CD4-positive, alpha-beta T cell treated with Interleukin-4 for 4 hours (primary cell): ENCODE measurements around the gene LENG8.

Source experiments
- DNase-seq: peaks from one replicate; pipeline ENCODE4 v3.0.0-alpha.2; 2020

Gene LENG8

DNA sequence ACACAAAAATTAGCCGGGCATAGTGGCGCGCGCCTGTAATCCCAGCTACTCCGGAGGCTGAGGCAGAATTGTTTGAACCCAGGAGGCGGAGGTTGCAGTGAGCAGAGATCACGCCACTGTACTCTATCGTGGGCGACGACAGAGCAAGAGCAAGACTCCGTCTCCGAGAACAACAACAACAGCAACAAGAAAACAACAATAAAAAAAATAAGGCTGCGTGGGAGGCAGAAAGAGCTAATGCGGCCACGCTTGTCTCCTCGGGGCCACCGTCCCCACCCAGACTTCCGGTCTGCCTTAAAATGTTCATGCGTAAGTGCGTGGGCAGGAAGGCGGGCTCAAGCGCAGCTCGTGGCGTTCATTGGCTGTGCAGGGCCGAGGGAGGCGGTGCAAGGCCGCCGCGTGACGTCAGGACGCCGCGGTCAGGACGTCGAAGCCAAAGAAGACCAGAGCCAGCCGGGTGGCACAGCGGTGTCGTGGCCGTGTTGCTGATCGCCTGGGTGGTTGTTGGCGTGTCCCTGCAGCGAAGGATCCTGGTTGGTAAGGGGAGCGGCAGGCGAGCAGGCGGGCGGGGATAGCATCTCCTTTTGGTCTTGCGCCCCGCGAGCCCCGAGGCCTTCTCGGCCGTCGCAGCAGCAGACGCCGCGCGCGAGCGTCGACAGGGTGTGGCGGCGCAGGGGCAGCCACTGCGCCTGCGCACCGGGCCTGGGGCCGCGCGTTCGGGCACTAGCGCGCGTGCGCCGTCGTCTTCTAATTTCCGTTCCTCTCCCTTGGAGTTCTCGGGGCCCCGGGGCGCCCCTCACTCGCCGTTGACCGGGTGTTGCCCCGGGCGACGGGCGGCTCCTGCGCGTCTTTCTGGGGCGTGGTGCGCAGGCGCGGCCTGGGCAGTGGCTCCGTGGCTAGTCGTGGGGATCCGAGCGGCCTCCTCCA, at the start of gene LENG8:
Gene LENG8 (plus strand): TSS at position 426 of the 927 bp plus-strand sequence. CDS start 2,146 bp downstream, outside the sequence.
- peak; percentile 98 for DNase-seq

- no peak for DNase-seq
Observed at GRCh38 chr19:54400913-54401312, 48.1 kb upstream of the LENG8 start.

GRCh38 chr19:54403054-54403453, 45.9 kb upstream of the LENG8 start:
- DNase-seq: no peak

DNA sequence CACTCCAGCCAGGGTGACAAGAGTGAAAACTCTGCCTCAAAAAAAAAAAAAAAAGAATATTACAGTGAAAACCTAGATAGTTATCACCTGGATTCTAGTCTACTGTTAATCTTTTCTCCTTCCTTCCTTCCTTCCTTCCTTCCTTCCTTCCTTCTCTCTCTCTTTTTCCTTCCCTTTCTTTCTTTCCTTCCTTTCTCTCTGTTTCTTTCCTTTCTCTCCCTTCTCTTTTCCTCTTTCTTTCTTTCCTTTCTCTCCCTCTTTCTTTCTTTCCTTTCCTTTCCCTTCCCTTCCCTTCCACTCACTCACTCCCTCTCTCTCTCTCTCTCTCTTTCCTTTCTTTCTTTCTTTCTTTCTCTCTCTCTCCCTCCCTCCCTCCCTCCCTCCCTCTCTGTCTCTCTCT, 43.4 kb upstream of the LENG8 start:
- DNase-seq: no peak

- no peak for DNase-seq
Observed at GRCh38 chr19:54407780-54408179, 41.2 kb upstream of the LENG8 start.

GRCh38 chr19:54408456-54409026, 40.5 kb upstream of the LENG8 start:
- no peak for DNase-seq

- no peak for DNase-seq
Observed at GRCh38 chr19:54411033-54411432, 38.0 kb upstream of the LENG8 start.

DNA sequence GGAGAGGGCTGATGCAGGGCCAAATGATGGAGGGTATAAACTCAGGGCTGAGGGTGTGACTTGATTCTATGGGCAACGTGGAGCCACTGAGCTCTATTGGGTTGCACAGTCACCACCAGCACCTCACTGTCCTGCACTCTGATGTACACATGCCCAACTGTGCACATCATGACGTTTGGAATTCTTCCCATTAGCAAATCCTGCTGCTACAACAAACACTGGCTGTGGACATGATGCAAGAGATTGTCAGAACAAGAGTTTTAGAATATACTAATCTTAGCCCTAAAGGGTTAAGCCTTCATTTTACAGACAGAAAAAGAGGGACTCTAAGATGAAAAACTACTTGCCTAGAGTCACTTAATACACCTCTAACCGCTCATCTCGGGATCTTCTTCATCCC, 36.1 kb upstream of the LENG8 start:
- DNase-seq: no peak

- no peak for DNase-seq
Observed at GRCh38 chr19:54414156-54414555, 34.8 kb upstream of the LENG8 start.

DNA sequence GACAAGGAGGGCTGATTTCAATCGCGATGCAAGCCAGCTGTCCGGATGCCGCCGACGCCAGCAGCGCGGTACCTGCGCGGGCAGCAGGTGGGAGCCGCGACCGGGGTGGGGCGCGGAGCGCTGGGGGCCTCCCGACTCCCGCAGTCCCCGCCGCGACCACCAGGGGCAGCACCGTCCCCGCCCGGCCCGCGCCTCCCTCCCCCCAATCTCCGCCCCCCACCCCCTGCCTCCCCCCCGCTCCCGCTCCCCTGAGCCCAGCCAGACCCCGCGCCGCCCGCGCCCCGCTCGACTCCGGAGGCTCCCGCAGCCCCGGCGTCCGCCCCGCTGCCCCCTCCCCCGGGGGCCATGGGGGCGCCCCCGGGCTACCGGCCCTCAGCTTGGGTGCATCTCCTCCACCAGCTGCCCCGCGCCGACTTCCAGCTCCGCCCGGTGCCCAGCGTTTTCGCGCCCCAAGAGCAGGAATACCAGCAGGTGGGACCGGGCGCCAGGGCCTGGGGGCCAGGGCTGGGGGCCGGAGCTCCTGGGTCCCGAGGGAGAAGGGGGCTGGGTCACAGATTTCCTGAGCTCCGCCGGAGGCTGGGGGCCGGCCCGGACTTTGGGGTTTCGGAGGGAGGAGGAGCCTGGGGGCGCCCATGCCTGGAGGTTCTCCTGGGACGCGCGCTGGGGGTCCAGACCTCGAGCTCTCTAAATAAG, 33.6 kb upstream of the LENG8 start, which contains the start of gene TTYH1:
Gene TTYH1 (plus strand): TSS at position 257 of the 693 bp plus-strand sequence. CDS start 89 bp downstream, at position 346.
- DNase-seq: no peak

GRCh38 chr19:54415901-54416673, 32.9 kb upstream of the LENG8 start:
- no peak for DNase-seq

DNA sequence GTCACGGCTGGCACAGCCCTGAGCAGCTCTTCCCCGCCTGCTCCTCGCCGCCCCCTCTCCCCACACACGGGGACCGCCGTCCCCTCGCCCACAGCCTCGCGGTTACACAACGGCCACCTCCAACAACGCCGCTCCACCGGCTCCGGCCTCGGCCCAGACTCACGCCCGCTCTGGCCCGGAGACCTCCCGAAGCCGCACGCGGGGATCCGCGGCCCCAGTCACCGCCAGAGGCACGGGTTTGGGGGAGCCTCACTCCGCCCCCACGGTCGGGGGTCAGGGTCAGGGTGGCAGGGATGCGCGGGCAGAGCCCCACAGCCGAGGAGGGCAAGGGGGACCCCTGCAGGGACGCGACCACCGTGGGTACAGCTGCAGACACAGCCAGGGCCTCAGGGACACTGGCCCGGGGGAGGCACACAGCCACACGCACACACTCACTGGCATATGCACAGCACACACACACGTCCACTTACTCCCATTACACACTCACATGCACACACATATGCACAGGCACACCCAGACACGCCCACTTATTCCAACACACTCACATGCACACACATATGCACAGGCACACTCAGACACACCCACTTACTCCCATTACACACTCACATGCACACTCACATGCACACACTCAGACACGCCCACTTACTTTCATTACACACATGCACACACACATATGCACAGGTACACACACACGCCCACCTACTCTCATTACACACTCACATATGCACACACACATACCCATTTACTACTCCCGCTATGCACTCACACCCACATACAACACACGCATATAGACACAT, 32.1 kb upstream of the LENG8 start:
- no peak for DNase-seq

DNA sequence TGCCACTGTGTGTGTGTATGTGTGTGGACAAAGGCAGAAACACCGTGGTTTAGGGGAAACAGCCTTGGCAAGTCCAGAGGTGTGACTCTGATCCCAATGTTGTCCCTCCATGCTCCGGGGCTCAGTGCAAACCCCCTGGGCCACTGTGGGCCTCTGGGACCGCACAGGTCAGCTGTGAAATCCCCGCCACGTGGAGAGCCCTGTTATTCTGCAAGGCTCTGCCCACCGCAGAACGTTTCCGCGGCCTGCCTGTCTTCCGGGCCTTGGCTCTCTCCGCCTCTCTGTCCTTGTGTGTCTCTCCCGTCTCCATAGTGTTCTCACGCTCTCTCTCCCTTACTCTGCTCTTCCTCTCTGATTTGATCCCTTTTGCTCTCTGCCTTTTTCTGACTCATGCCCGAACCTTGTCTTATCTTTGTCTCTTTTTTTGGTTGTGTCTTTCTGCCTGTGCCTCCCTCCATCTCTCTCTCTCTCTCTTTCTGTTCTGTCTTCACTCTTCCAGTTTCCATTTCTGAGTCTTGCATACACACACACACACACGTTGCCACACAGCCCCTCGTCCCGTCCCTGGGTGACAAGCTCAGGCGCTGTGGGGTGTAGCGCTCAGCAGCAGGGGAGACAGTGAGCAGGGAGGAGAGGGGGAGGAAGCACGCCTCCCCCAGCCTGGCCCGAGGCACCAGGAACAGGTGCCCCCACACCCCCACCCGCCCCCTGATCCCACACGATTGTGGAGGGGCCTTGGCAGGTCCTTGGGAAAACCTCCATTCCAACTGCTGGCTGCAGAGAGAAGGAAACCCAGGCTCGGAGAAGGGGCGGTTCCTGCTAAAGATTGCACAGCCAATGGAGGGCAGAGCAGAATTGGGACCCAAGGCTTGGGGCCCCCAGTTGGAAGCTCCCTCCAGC, 30.7 kb upstream of the LENG8 start:
- no peak for DNase-seq

- no peak for DNase-seq
Observed at GRCh38 chr19:54418930-54419800, 29.8 kb upstream of the LENG8 start.

DNA sequence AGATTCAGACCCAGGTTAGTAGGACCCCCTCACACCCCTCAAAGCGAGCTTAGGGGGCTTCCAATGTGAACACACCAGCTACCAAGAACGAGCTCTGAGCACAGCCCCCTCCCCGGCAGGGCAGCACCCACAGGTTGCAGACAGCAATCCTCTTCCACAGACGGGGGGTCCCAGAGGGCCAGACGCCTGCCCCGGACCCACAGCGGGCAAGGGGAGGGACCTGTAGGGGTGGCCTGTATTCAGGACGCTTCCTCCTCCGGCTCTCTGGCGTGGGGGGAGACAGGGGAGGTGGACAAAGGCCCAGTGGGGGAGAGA, 29.0 kb upstream of the LENG8 start:
- no peak for DNase-seq

- DNase-seq: no peak
Observed at GRCh38 chr19:54420383-54421168, 28.4 kb upstream of the LENG8 start.

- no peak for DNase-seq
Observed at GRCh38 chr19:54421169-54421516, 27.9 kb upstream of the LENG8 start.

GRCh38 chr19:54421521-54421920, 27.5 kb upstream of the LENG8 start:
- no peak for DNase-seq

GRCh38 chr19:54422136-54422535, 26.9 kb upstream of the LENG8 start:
- DNase-seq: no peak
